ENCODE data around the gene CDC42SE2.

- TF ChIP-seq CTCF (IDR thresholded peaks at IDR 0.05) = no peak
- TF ChIP-seq POLR2AphosphoS5 (IDR thresholded peaks at IDR 0.05) = no peak
Observed at GRCh38 chr5:131396015-131396414, 132.2 kb downstream of the CDC42SE2 start.
